GM12801 (cell line): ENCODE results near the gene CPXM2.

Source experiments
- TF ChIP-seq, protein P1 (sequence below): IDR thresholded peaks from one replicate; pipeline ENCODE4 v1.5.1; 2011; ENCODE audit warnings: control low read depth; ENCODE audit not compliant: insufficient read length; ENCODE audit errors: extremely low read depth

CPXM2 gene

DNA sequence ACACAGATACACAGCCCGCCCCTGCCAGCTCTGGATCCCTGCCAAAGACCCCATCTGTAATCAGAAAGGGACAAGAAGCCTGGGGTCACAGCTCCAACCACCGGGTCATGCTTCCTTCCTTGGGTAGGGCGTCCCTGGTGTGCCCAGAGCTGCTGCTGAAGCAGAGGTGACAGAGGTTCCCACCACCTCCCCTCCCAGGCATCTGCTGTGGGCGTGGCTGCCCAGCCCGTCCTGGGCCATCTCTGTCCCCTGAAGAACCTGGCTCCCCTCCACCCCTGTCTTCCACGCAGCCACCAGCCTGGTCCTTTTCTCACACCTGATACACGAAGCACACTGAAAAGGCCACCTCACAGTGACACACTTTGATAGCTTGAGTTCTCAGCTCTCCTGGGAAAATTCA, 38.2 kb upstream of the CPXM2 start:
- TF ChIP-seq, protein P1, sequence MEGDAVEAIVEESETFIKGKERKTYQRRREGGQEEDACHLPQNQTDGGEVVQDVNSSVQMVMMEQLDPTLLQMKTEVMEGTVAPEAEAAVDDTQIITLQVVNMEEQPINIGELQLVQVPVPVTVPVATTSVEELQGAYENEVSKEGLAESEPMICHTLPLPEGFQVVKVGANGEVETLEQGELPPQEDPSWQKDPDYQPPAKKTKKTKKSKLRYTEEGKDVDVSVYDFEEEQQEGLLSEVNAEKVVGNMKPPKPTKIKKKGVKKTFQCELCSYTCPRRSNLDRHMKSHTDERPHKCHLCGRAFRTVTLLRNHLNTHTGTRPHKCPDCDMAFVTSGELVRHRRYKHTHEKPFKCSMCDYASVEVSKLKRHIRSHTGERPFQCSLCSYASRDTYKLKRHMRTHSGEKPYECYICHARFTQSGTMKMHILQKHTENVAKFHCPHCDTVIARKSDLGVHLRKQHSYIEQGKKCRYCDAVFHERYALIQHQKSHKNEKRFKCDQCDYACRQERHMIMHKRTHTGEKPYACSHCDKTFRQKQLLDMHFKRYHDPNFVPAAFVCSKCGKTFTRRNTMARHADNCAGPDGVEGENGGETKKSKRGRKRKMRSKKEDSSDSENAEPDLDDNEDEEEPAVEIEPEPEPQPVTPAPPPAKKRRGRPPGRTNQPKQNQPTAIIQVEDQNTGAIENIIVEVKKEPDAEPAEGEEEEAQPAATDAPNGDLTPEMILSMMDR = no peak

DNA sequence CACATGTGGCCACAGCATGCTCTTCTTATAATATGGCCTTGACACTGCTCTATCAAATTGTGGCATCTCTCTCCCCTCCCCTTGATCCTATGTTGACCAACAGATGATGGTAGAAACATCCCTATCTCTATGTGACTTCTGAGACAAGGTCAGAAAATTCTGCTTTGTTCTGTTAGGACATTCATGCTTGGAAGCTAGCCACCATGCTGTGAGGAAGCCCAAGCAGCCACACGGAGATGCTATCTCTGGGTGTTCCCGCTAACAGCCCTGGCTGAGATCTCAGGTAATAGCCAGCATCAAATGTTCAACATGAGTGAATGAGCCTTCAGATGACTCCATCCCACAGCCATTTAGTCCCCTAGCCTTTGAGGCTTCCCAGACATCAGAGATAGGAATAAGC, 36.8 kb upstream of the CPXM2 start:
- TF ChIP-seq, protein P1 = no peak

DNA sequence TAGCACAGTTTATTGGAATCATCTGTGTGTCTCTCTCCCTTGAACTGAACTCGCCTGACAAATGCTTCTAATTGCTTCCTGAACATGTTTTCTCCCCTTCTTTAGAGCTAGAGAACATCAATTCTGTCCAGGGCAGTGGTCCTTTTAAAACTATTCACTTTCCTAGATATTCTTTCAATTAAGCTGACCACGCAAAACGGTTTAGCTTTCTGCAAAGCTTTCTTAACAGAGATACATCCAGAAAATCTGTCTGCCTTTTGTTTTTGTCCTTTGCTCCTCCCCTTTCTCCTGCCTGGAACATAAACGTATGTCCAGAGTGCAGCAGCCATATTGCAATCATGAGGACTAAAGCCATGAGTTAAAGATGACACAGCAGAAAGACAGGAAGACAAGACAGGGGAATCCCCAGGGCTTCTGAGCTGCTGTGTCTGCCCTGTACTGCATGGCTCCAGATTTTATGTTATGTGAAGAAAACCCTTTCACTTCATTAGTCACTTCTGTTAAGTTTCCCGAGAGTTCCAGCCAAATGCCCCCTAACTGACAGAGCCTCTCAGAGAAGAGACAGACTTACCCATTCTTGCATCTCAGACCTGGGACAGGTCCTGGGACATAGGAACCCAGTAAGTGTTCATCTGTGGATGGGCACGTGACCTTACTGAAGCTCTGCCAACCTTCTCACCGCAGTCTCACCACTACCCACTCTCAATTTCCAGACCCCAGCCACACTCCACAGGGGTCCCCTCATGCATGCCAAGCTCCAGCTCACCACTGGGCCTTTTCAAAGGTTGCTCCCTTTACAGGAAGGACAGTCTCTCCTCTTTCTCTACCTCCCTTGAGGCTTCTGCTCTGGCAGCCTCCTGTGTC, 35.0 kb upstream of the CPXM2 start:
- TF ChIP-seq, protein P1 = no peak

DNA sequence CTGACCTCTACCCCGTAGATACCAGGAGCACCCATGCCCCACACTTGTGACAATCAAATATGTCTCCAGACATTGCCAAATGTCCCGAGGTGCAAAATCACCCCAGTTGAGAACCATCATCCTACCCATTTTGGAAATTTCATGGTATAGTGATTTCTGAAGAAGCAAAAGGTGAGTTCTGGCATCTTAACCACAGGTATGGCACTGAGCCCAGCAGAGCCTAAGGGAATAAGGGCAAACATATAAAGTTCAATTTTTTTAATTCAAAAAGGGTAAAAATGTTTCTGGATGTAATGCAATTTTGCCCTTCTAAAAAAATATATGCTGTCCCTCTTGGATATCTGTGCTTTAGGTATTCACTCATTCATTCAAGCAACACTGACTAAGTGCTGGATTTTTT, 30.5 kb upstream of the CPXM2 start:
- TF ChIP-seq, protein P1 = no peak

DNA sequence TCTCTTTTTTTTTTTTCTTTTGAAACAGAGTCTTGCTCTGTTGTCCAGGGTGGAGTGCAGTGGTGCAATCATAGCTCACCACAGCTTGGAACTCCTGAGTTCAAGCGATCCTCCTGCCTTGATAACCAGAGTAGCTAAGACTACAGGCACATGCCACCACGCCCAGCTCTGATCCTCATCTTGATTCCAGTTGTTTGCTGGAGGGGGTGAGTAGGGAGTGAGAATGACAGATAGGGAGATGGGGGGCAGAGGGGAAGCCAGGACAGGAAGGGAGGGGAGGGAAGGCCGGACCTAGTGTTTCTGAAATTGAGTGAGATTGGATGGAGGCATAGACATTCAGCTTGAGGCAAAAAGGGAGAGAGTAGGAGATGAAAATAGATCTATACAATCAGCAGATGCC, 25.2 kb upstream of the CPXM2 start:
- TF ChIP-seq, protein P1 = no peak

DNA sequence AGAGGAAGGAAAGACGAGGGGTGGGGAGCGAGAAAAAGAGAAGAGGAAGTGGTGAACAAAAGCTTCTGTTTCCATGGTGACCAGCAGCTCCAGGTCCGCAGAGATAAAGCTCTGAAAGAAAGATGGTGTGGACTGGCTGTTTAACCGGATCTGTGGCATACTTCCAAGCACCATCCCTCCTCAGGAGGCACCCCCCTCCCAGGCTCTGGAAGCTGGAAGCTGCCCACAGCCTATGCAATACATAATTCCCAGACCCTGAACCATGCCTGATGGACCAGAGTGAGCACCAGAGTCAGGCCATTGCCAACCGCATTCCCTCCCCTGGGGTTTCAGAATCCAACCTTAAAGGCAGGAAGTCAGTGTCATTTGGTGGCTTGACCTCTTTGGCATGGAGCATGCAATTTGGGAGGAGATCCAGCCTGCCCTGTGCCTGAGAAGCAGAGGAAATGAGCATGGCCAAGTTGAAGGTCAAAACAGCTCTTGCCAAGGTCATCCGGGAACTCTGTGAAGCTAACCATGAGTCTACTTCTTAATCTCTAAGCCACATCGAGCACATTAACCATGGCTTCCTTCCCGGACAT, 22.2 kb upstream of the CPXM2 start:
- TF ChIP-seq, protein P1 = no peak

DNA sequence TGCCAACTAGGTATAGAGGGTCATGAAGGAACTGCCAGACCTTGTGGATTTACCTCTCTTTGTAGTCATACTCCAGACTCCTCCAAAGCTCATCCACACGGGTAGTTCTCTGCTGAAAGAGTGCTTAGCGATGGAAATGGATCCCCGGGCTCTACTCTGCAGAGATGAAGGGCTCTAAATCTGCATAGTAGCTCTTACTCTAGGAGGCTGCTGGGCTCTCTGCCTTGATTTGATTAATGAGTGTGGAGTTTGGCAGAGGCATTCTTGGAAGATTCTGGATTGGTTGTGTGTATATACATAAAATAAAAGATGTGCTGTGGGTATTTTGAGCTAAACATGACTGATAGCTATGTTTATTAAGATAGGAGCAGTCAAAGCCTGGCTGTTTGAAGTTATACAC, 21.3 kb upstream of the CPXM2 start:
- TF ChIP-seq, protein P1 = no peak
